Measurements from ENCODE around the gene PLA2G10.

GRCh38 chr16:14678748-14679497 is 15.2 kb downstream of the PLA2G10 start:
- TF ChIP-seq, protein P1, sequence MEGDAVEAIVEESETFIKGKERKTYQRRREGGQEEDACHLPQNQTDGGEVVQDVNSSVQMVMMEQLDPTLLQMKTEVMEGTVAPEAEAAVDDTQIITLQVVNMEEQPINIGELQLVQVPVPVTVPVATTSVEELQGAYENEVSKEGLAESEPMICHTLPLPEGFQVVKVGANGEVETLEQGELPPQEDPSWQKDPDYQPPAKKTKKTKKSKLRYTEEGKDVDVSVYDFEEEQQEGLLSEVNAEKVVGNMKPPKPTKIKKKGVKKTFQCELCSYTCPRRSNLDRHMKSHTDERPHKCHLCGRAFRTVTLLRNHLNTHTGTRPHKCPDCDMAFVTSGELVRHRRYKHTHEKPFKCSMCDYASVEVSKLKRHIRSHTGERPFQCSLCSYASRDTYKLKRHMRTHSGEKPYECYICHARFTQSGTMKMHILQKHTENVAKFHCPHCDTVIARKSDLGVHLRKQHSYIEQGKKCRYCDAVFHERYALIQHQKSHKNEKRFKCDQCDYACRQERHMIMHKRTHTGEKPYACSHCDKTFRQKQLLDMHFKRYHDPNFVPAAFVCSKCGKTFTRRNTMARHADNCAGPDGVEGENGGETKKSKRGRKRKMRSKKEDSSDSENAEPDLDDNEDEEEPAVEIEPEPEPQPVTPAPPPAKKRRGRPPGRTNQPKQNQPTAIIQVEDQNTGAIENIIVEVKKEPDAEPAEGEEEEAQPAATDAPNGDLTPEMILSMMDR (IDR thresholded peaks at IDR 0.05; ENCODE audit: low read length): no peak
- TF ChIP-seq EZH2 (IDR thresholded peaks at IDR 0.05; ENCODE audit: borderline replicate concordance, low read length): no peak

All from OCI-LY1 (cell line).